GM18858 (cell line): ENCODE data around the gene INTS2.
"Not testable (repeated sequence)": the region's sequence is repeated elsewhere in the genome, so short reads cannot be mapped to it uniquely, and the experiment has no call there.

ENCODE experiments used
- ATAC-seq: cut with Tn5 transposase; IDR thresholded peaks from one replicate; pipeline ENCODE4 v1.9.1; 2021; ENCODE audit not compliant: unreplicated experiment

The INTS2 gene

GRCh38 chr17:61826198-61826597 is 101.6 kb downstream of the INTS2 start:
- not testable (repeated sequence) for ATAC-seq

DNA sequence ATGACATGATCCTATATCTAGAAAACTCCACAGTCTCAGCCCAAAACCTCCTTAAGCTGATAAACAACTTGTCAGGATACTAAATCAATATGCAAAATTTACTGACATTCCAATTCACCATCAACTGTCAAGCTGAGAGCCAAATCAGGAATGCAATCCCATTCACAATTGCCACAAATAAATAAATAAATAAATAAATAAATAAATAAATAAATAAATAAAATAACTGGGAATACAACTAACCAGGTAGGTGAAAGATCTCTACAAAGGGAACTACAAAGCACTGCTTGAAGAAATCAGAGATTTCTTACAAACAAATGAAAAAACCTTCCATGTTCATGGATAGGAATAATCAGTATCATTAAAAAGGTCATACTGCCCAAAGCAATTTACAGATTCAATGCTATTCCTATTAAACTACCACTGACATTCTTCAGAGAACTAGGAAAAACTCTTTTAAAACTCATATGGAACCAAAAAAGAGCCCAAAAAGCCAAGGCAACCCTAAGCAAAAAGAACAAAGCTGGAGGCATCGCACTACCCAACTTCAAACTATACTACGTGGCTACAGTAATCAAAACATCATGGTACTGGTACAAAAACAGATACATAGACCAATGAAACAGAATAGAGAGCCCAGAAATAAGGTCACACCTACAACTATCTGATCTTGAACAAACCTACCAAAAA is 102.2 kb downstream of the INTS2 start:
- no peak for ATAC-seq

DNA sequence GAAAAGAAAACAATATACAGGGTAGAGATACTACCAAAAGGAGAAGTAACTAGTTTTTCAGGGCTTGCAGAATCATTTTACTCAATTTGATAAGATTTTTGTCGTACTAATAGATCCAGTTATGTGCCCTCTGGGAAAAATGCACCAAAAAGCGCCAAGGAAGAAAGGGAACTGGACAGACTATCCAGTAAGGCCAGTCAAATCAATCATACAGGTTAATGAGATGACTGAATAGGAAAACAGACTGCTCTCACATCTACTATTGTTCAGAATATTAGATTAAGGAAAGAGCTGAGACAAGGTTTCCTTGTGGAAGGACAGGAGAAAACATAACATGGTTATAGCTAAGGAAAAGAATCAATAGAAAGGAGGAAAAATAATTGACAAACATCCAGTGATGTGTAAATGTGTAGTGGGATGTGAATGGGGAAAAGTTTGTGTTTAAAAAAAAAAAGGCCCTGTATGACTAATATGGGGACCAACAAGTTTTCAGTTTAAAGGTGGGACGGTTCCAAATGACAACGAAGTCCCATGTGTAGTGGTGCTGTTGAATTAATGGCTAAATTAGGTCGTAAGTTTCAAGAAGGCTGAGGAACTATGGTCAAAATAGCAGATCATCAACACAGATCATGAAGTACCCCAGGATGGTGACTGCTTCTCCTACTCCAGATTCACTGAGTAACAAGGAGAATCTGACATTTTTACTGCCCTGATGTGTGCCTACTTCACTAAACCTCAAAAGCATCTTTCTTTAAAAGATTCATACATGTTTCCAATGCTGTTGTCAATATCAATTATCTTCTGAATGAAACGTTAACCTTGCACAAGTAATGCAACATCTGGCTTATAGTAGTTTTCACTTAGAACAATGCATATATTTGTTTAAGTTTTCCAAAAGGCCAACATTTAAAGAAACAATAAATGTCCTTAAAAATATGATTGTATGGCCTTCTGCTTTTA is 105.2 kb downstream of the INTS2 start:
- no peak for ATAC-seq

DNA sequence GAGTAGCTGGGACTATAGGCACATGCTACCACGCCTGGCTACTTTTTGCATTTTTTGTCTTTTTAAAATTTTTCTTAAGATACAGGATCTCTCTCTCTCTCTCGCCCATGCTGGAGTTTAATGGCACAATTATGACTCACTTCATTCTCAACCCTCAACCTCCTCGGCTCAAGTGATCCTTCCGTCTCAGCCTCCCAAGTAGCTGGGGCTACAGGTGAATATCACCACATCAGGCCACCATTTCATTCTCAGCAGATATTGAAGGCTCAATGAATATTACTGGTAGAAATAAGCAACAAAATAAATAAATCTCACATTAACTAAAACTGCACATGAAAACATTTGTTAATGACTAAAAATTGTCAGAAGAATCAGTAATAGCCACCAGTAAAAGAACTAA is 106.1 kb downstream of the INTS2 start:
- no peak for ATAC-seq

DNA sequence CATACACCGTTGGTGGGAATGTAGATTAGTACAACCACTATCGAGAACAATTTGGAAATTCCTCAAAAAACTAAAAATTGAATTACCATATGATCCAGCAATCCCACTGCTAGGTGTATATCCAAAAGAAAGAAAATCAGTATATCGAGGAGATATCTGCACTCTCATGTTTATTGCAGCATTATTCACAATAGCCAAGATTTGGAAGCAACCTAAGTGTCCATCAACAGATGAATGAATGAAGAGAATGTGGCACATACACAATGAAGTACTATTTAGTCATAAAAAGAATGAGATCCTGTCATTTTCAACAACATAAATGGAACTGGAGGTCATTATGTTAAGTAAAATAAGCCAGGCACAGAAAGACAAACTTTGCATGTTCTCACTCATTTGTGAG is 108.5 kb downstream of the INTS2 start:
- ATAC-seq = not testable (repeated sequence)

- no peak for ATAC-seq
Measured at GRCh38 chr17:61818225-61818624, 109.6 kb downstream of the INTS2 start.

GRCh38 chr17:61817452-61817851 is 110.3 kb downstream of the INTS2 start:
- no peak for ATAC-seq

DNA sequence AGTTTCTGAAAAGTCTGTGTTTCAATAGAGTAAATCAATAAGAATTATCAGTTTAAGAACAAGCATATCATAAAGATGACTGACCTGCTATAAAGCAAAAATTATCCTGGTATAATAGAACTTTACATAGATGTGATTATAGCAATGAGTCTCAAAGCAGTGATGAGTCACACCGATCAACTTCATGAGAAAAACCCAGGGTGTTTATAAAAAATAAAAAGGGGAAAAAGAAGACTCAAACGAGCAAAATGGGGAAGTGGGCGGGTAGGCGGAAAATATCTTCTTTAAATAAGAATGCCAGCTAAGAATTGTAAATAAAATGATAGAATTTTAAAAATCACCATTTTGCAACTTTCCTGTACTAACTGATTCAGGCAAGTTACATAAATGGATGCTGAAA is 111.2 kb downstream of the INTS2 start:
- no peak for ATAC-seq

GRCh38 chr17:61815863-61816503 is 111.8 kb downstream of the INTS2 start:
- ATAC-seq = no peak
